NB4 (cell line): ENCODE results near the gene TXLNA.

ENCODE experiments used
- MYC ChIP-seq: IDR thresholded peaks from 2 replicates; pipeline ENCODE4 v1.6.1; 2011; ENCODE audit warnings: low read depth, low read length
- POLR2A ChIP-seq: IDR thresholded peaks from 2 replicates; pipeline ENCODE4 v1.6.1; 2011; ENCODE audit warnings: mild to moderate bottlenecking; ENCODE audit not compliant: insufficient read length; ENCODE audit errors: extremely low read depth
- TF ChIP-seq, protein P1 (sequence below): IDR thresholded peaks from one replicate; pipeline ENCODE4 v1.5.1; 2012; ENCODE audit warnings: low read depth, low read length

- TF ChIP-seq, protein P1, sequence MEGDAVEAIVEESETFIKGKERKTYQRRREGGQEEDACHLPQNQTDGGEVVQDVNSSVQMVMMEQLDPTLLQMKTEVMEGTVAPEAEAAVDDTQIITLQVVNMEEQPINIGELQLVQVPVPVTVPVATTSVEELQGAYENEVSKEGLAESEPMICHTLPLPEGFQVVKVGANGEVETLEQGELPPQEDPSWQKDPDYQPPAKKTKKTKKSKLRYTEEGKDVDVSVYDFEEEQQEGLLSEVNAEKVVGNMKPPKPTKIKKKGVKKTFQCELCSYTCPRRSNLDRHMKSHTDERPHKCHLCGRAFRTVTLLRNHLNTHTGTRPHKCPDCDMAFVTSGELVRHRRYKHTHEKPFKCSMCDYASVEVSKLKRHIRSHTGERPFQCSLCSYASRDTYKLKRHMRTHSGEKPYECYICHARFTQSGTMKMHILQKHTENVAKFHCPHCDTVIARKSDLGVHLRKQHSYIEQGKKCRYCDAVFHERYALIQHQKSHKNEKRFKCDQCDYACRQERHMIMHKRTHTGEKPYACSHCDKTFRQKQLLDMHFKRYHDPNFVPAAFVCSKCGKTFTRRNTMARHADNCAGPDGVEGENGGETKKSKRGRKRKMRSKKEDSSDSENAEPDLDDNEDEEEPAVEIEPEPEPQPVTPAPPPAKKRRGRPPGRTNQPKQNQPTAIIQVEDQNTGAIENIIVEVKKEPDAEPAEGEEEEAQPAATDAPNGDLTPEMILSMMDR, result no peak
- TF ChIP-seq POLR2A (no peak), MYC (no peak)
Observed at GRCh38 chr1:32182060-32182459, 2.6 kb downstream of the TXLNA start.
